H1 (cell line): ENCODE data around the gene MXI1. TPM values are rescaled to one million over a fixed set of nuclear protein-coding genes. Genes with fewer than 3 reads are reported as not detected.

Source experiments
- CTCF ChIA-PET: fragments of 300-600 bp; sonication (Branson Sonifier 250); formaldehyde crosslinking; loops from one replicate; lab custom pipeline; 2021; ENCODE audit not compliant: partially characterized antibody; lab: Charles Lee
- POLR2A ChIA-PET: fragments of 300-600 bp; sonication (Branson Sonifier 250); formaldehyde crosslinking; loops from one replicate; lab custom pipeline; 2021; ENCODE audit warnings: inconsistent platforms; ENCODE audit not compliant: partially characterized antibody; lab: Charles Lee
- DNase-seq, 2 experiments: peaks; one replicate each; pipeline versions ENCODE4 v3.0.0 to v3.0.0-alpha.2; 2010 to 2022; ENCODE audit warnings: low spot score in 2 of 2, low read depth in 1 of 2, mixed read lengths in 1 of 2
- FAIRE-seq: peaks from 2 replicates; lab custom pipeline; 2011; peaks lifted over from hg19 to GRCh38; lab: Jason Lieb, UNC
- H2AFZ ChIP-seq: 2 replicates; pipeline ENCODE4 v1.8.1; 2012; ENCODE audit warnings: low read length, inconsistent platforms
- H2AK5ac ChIP-seq: 2 replicates; pipeline ENCODE4 v1.6.1; 2013; ENCODE audit warnings: low read depth, low read length
- H2BK120ac ChIP-seq: replicated peaks from 2 replicates; pipeline ENCODE3; 2013; ENCODE audit warnings: low read depth, low read length, inconsistent platforms
- H2BK12ac ChIP-seq: 2 replicates; pipeline ENCODE4 v1.6.1; 2013; ENCODE audit warnings: low read depth, low read length
- H2BK15ac ChIP-seq: 2 replicates; pipeline ENCODE4 v1.6.1; 2013; ENCODE audit warnings: low read length
- H2BK20ac ChIP-seq: 2 replicates; pipeline ENCODE4 v1.6.1; 2013; ENCODE audit warnings: low read length
- H2BK5ac ChIP-seq: 2 replicates; pipeline ENCODE4 v1.6.1; 2013; ENCODE audit warnings: low read depth, low read length
- H3K14ac ChIP-seq: 2 replicates; pipeline ENCODE4 v1.6.1; 2013; ENCODE audit warnings: inconsistent platforms; ENCODE audit not compliant: insufficient read length
- H3K18ac ChIP-seq: 2 replicates; pipeline ENCODE4 v1.6.1; 2013; ENCODE audit warnings: low read length; ENCODE audit errors: extremely low read depth
- H3K23ac ChIP-seq: 2 replicates; pipeline ENCODE4 v1.6.1; 2013; ENCODE audit warnings: inconsistent platforms; ENCODE audit not compliant: insufficient read length
- H3K23me2 ChIP-seq: 2 replicates; pipeline ENCODE4 v1.6.1; 2013; ENCODE audit warnings: low read depth, low read length
- H3K27ac ChIP-seq: 2 replicates; pipeline ENCODE4 v1.6.1; 2011; ENCODE audit warnings: low read depth, low read length, inconsistent platforms
- H3K27me3 ChIP-seq, 4 experiments: replicated peaks in 1 of 4; 1 replicate in 1 of 4; 2 replicates in 3 of 4; pipeline versions ENCODE4 v1.6.1 to v1.8.1; 2011 to 2013; ENCODE audit warnings: low read length in 3 of 4, mild to moderate bottlenecking in 3 of 4, inconsistent platforms in 2 of 4, mixed read lengths in 2 of 4, moderate library complexity in 1 of 4; ENCODE audit not compliant: control insufficient read depth in 3 of 4, insufficient read depth in 3 of 4; ENCODE audit errors: extremely low read depth in 1 of 4
- H3K36me3 ChIP-seq, 4 experiments: 2 replicates each; pipeline versions ENCODE4 v1.6.1 to v1.8.1; 2011 to 2013; ENCODE audit warnings: mild to moderate bottlenecking in 4 of 4, low read length in 3 of 4, moderate library complexity in 2 of 4, control low read depth in 1 of 4, inconsistent platforms in 1 of 4; ENCODE audit not compliant: insufficient read depth in 4 of 4, control insufficient read depth in 2 of 4
- H3K4ac ChIP-seq: replicated peaks from 2 replicates; pipeline ENCODE3; 2013; ENCODE audit warnings: low read length, low read depth, mixed read lengths, inconsistent platforms; ENCODE audit not compliant: insufficient read length
- H3K4me1 ChIP-seq, 4 experiments: replicated peaks in 1 of 4; 1 replicate in 1 of 4; 2 replicates in 3 of 4; pipeline versions ENCODE4 v1.6.1 to v1.8.1; 2011 to 2013; ENCODE audit warnings: low read length in 3 of 4, inconsistent platforms in 2 of 4, mixed read lengths in 1 of 4; ENCODE audit not compliant: insufficient read depth in 4 of 4, control insufficient read depth in 3 of 4
- H3K4me2 ChIP-seq, 2 experiments: 2 replicates each; pipeline versions ENCODE4 v1.6.1 to v1.8.1; 2011 to 2013; ENCODE audit warnings: low read depth in 2 of 2, low read length in 2 of 2, control low read depth in 1 of 2, inconsistent platforms in 1 of 2, mild to moderate bottlenecking in 1 of 2; ENCODE audit not compliant: insufficient read depth in 1 of 2
- H3K4me3 ChIP-seq, 4 experiments: fragments of 200-600, 300-600 bp in 1 of 4; sonication (generic), shearing (Covaris generic), sonication (Bioruptor Twin) in 1 of 4; 2 replicates each; pipeline versions ENCODE4 v1.5.1 to v1.8.1; 2011 to 2016; ENCODE audit warnings: low read length in 4 of 4, low read depth in 3 of 4, control low read depth in 2 of 4, inconsistent platforms in 2 of 4, mild to moderate bottlenecking in 2 of 4, mixed read lengths in 1 of 4, moderate library complexity in 1 of 4; ENCODE audit not compliant: insufficient read depth in 2 of 4; ENCODE audit errors: extremely low read depth in 1 of 4
- H3K56ac ChIP-seq: replicated peaks from 2 replicates; pipeline ENCODE3; 2013; ENCODE audit warnings: low read depth, mild to moderate bottlenecking, mixed read lengths, low read length, inconsistent platforms; ENCODE audit not compliant: insufficient read length
- H3K79me1 ChIP-seq: 2 replicates; pipeline ENCODE4 v1.6.1; 2013; ENCODE audit warnings: low read depth, low read length, control low read depth
- H3K79me2 ChIP-seq, 2 experiments: 2 replicates each; pipeline versions ENCODE4 v1.6.1 to v1.8.1; 2012 to 2013; ENCODE audit warnings: low read length in 2 of 2, mild to moderate bottlenecking in 2 of 2, inconsistent platforms in 1 of 2; ENCODE audit not compliant: insufficient read depth in 2 of 2, control insufficient read depth in 1 of 2
- H3K9ac ChIP-seq, 4 experiments: replicated peaks in 1 of 4; 1 replicate in 1 of 4; 2 replicates in 3 of 4; pipeline versions ENCODE4 v1.6.1 to v1.8.1; 2011 to 2013; ENCODE audit warnings: low read depth in 3 of 4, low read length in 3 of 4, control low read depth in 2 of 4, mild to moderate bottlenecking in 2 of 4, moderate library complexity in 2 of 4, inconsistent platforms in 1 of 4; ENCODE audit errors: extremely low read depth in 1 of 4
- H3K9me3 ChIP-seq, 2 experiments: 2 replicates each; pipeline versions ENCODE4 v1.6.1 to v1.8.1; 2012 to 2013; ENCODE audit warnings: mild to moderate bottlenecking in 2 of 2, moderate library complexity in 2 of 2, control low read depth in 1 of 2, inconsistent platforms in 1 of 2, low read depth in 1 of 2, low read length in 1 of 2, mixed read lengths in 1 of 2; ENCODE audit not compliant: insufficient read depth in 2 of 2
- H4K20me1 ChIP-seq, 2 experiments: replicated peaks in 1 of 2; 2 replicates each; pipeline versions ENCODE3 to v1.8.1; 2011 to 2013; ENCODE audit warnings: inconsistent platforms in 2 of 2, low read length in 2 of 2, mild to moderate bottlenecking in 1 of 2; ENCODE audit not compliant: insufficient read depth in 2 of 2, control insufficient read depth in 1 of 2
- H4K5ac ChIP-seq: 2 replicates; pipeline ENCODE4 v1.6.1; 2013; ENCODE audit warnings: low read length, low read depth, mixed read lengths, inconsistent platforms; ENCODE audit not compliant: insufficient read length
- H4K8ac ChIP-seq: 2 replicates; pipeline ENCODE4 v1.8.0; 2013; ENCODE audit warnings: mild to moderate bottlenecking, moderate library complexity, low read length, inconsistent platforms; ENCODE audit not compliant: insufficient read depth; ENCODE audit errors: extremely low read depth
- H4K91ac ChIP-seq: replicated peaks from 2 replicates; pipeline ENCODE3; 2013; ENCODE audit warnings: low read length, mixed read lengths, inconsistent platforms; ENCODE audit not compliant: insufficient read length
- CREB1 ChIP-seq: IDR thresholded peaks from 2 replicates; pipeline ENCODE4 v1.6.1; 2012; ENCODE audit warnings: inconsistent platforms
- CTBP2 ChIP-seq: IDR thresholded peaks from 2 replicates; pipeline ENCODE4 v1.7.0; 2011; ENCODE audit warnings: borderline replicate concordance, mild to moderate bottlenecking, moderate library complexity, mixed read lengths, low read length; ENCODE audit not compliant: insufficient read depth, insufficient read length
- FOSL1 ChIP-seq: IDR thresholded peaks from 2 replicates; pipeline ENCODE4 v1.6.1; 2011; ENCODE audit warnings: mild to moderate bottlenecking, low read depth, low read length, moderate library complexity; ENCODE audit not compliant: insufficient read depth
- GABPA ChIP-seq: IDR thresholded peaks from 2 replicates; pipeline ENCODE4 v1.6.1; 2011; ENCODE audit warnings: mild to moderate bottlenecking, low read length, moderate library complexity, borderline replicate concordance; ENCODE audit not compliant: insufficient read depth
- GTF2F1 ChIP-seq: IDR thresholded peaks from 2 replicates; pipeline ENCODE4 v1.6.1; 2012; ENCODE audit warnings: low read depth, low read length, improper control_type of control experiment, borderline replicate concordance
- KDM1A ChIP-seq: fragments of 200-600, 300-600 bp; sonication (generic); IDR thresholded peaks from 2 replicates; pipeline ENCODE4 v1.7.1; 2016; ENCODE audit warnings: mild to moderate bottlenecking, low read length, borderline replicate concordance
- KDM5A ChIP-seq: fragments of 200-600 bp; IDR thresholded peaks from 2 replicates; pipeline ENCODE4 v1.7.1; 2012; ENCODE audit warnings: mild to moderate bottlenecking, low read length, inconsistent platforms, mixed read lengths
- NRF1 ChIP-seq: IDR thresholded peaks from 2 replicates; pipeline ENCODE4 v1.6.1; 2011; ENCODE audit warnings: mild to moderate bottlenecking, low read depth, low read length, improper control_type of control experiment
- POU5F1 ChIP-seq: IDR thresholded peaks from 2 replicates; pipeline ENCODE4 v1.6.1; 2011; ENCODE audit warnings: low read depth, mild to moderate bottlenecking, low read length, moderate library complexity
- RAD21 ChIP-seq, 2 experiments: IDR thresholded peaks in 1 of 2; conservative IDR thresholded peaks in 1 of 2; 2 replicates each; pipeline ENCODE4 v1.6.1; 2011; ENCODE audit warnings: low read depth in 2 of 2, low read length in 2 of 2, improper control_type of control experiment in 1 of 2, inconsistent platforms in 1 of 2, mild to moderate bottlenecking in 1 of 2, moderate library complexity in 1 of 2
- RXRA ChIP-seq: IDR thresholded peaks from 2 replicates; pipeline ENCODE4 v1.6.1; 2011; ENCODE audit warnings: low read depth, mild to moderate bottlenecking, low read length, moderate library complexity; ENCODE audit not compliant: insufficient read depth
- TBP ChIP-seq: IDR thresholded peaks from 2 replicates; pipeline ENCODE4 v1.6.1; 2011; ENCODE audit warnings: low read depth, low read length, improper control_type of control experiment
- YY1 ChIP-seq: IDR thresholded peaks from 2 replicates; pipeline ENCODE4 v1.6.1; 2011; ENCODE audit warnings: low read depth, mild to moderate bottlenecking, low read length
- WGBS, 2 experiments: shearing (Covaris generic) in 1 of 2; methylation state at CpG; one replicate each; pipeline versions ENCODE4 v1.1.6 to v1.1.7; 2013 to 2015; ENCODE audit warnings: low lambda C conversion rate in 2 of 2, mixed read lengths in 2 of 2, inconsistent platforms in 1 of 2, low coverage in 1 of 2, missing lambda C conversion rate in 1 of 2; ENCODE audit not compliant: insufficient replicate concordance in 2 of 2, insufficient coverage in 1 of 2, insufficient read length in 1 of 2; ENCODE audit errors: extremely low coverage in 1 of 2, missing lambda C conversion rate in 1 of 2; 5-methylcytosine and 5-hydroxymethylcytosine counted together
- polyA plus RNA-seq, 7 experiments: library from polyadenylated mRNA; depleted of rRNA in 3 of 7; stranded (reverse) in 5 of 7; unstranded in 2 of 7; fragments of >200 nt in 5 of 7; fragments of 200-250 nt in 2 of 7; gene quantifications; 1 replicate in 5 of 7; 2 replicates in 1 of 7; 4 replicates in 1 of 7; pipeline versions ENCODE4 v1.2.1 to v1.2.3, GENCODE V29; 2011 to 2013; ENCODE audit warnings: missing spikeins in 2 of 7, mixed read lengths in 2 of 7
- total RNA-seq: library from RNA; stranded (reverse); fragmentation: NEBNext Ultra II Directional; extraction: Animal tissue kit (Norgen Biotek cat#: 25700); gene quantifications from 2 replicates; pipeline ENCODE4 v1.2.1, GENCODE V29; 2021

The MXI1 gene
- total and polyA plus RNA-seq, 2 of the 8 experiments (the other 6 are each of a cell fraction or from before 2014, with no cell fraction given) = 5.7 to 8.8 TPM

- no peak for TF ChIP-seq KDM5A
- no peak for TF ChIP-seq RXRA
- TF ChIP-seq CTBP2 = no peak
- TF ChIP-seq KDM1A = no peak
- no peak for TF ChIP-seq RAD21 (IDR thresholded peaks at IDR 0.05 in 1 of 2, conservative IDR thresholded peaks at IDR 0.05 in 1 of 2; ENCODE audit: low read depth in 2 of 2, low read length in 2 of 2)
- no peak for TF ChIP-seq YY1
- no peak for TF ChIP-seq CREB1
- TF ChIP-seq TBP = no peak
- TF ChIP-seq FOSL1 = no peak
- no peak for TF ChIP-seq NRF1
- TF ChIP-seq GABPA = no peak
- no peak for TF ChIP-seq GTF2F1
- TF ChIP-seq POU5F1 = no peak
- Histone ChIP-seq H2BK120ac (no peak overlapping the region), H3K14ac (no peak overlapping the region), H3K4me3 (no peak overlapping the region), H3K23ac (no peak overlapping the region), H3K27ac (no peak overlapping the region), H4K8ac (no peak overlapping the region), H3K56ac (no peak overlapping the region), H4K91ac (no peak overlapping the region), H2AFZ (no peak overlapping the region), H4K5ac (no peak overlapping the region), H3K4ac (no peak overlapping the region), H3K36me3 (no peaks in the 10 kb centered on the region), H3K79me1 (no peaks in the 10 kb centered on the region), H3K4me2 (no peak overlapping the region), H3K27me3 (0 out of 7 replicates have a peak, but pooled peaks cover 0 to 8% (median under 1%) of the 10 kb centered on the region in 4 experiments), H3K9me3 (no peaks in the 10 kb centered on the region), H3K18ac (no peak overlapping the region), H3K23me2 (no peaks in the 10 kb centered on the region), H2BK5ac (no peak overlapping the region), H2BK20ac (no peak overlapping the region), H2AK5ac (0 out of 2 replicates have a peak overlapping the region, but pooled peaks have one; percentile 0), H3K9ac (no peak overlapping the region), H2BK12ac (no peak overlapping the region), H3K79me2 (no peaks in the 10 kb centered on the region), H3K4me1 (no peaks in the 10 kb centered on the region), H4K20me1 (no peaks in the 10 kb centered on the region), H2BK15ac (no peak overlapping the region)
- DNase-seq = no peak
- WGBS, 2 experiments = 85% methylated on average over 5 of the region's 5 CpGs; no CpG with 5 or more reads in 1 of the 2 experiments
- CTCF ChIA-PET = interaction anchor here (1.0 to 2.3 kb wide), 5 partner anchors 11 to 40 kb away, joined by 3 to 9 read pairs (median 5); no protein-coding TSS in a partner anchor
- POLR2A ChIA-PET = no interaction called here
- FAIRE-seq = no peak
Measured at GRCh38 chr10:110181911-110182310, 25.5 kb upstream of the MXI1 start.
